PC-9 (cell line): ENCODE results near the gene AGAP3. TPM values are rescaled to one million over a fixed set of nuclear protein-coding genes. Genes with fewer than 3 reads are reported as not detected.

Experiments used
- BruUV-seq: library from RNA; stranded (reverse); fragments of 400-500 nt; replicated peaks from 2 replicates; lab custom pipeline; 2021; lab: Mats Ljungman, UMichigan
- CTCF ChIA-PET: fragments of 300-600 bp; sonication (Branson Sonifier 250); formaldehyde crosslinking; loops from one replicate; lab custom pipeline; 2022; ENCODE audit warnings: antibody characterized with exemption; lab: Charles Lee
- POLR2A ChIA-PET: fragments of 300-600 bp; sonication (Branson Sonifier 250); formaldehyde crosslinking; loops from one replicate; lab custom pipeline; 2022; ENCODE audit warnings: antibody characterized with exemption; ENCODE audit not compliant: unreplicated experiment; lab: Charles Lee
- DNase-seq, 2 experiments: peaks; one replicate each; pipeline versions ENCODE4 v3.0.0 to v3.0.0-alpha.2; 2015 to 2022; ENCODE audit warnings: mixed read lengths in 1 of 2
- H2AFZ ChIP-seq: fragments of 200-600 bp; sonication (generic); 2 replicates; pipeline ENCODE4 v1.8.1; 2017; ENCODE audit warnings: antibody characterized with exemption
- H3F3A ChIP-seq: fragments of 200-600 bp; sonication (generic); 2 replicates; pipeline ENCODE4 v1.8.1; 2017; ENCODE audit warnings: antibody characterized with exemption, mild to moderate bottlenecking, low read depth; ENCODE audit not compliant: insufficient read depth
- H3K27ac ChIP-seq: fragments of 200-600 bp; sonication (generic); 2 replicates; pipeline ENCODE4 v1.6.1; 2016; ENCODE audit warnings: mixed run types
- H3K27me3 ChIP-seq: fragments of 200-600 bp; sonication (generic); 2 replicates; pipeline ENCODE4 v1.6.1; 2016; ENCODE audit warnings: low read depth, mixed run types; ENCODE audit not compliant: insufficient read depth
- H3K36me3 ChIP-seq: fragments of 200-600 bp; sonication (generic); 2 replicates; pipeline ENCODE4 v1.6.1; 2016; ENCODE audit warnings: low read depth, mixed run types
- H3K4me1 ChIP-seq: fragments of 200-600 bp; sonication (generic); replicated peaks from 2 replicates; pipeline ENCODE4 v1.6.1; 2016; ENCODE audit warnings: mixed run types; ENCODE audit not compliant: insufficient read depth
- H3K4me2 ChIP-seq: fragments of 200-600 bp; sonication (generic); 2 replicates; pipeline ENCODE4 v1.6.1; 2017; ENCODE audit warnings: mixed run types
- H3K4me3 ChIP-seq: fragments of 200-600 bp; sonication (generic); 2 replicates; pipeline ENCODE4 v1.6.1; 2016; ENCODE audit warnings: mixed run types
- H3K79me2 ChIP-seq: fragments of 200-600 bp; sonication (generic); 2 replicates; pipeline ENCODE4 v1.6.1; 2017; ENCODE audit warnings: low read depth, mixed run types
- H3K9me2 ChIP-seq: fragments of 200-600 bp; sonication (generic); 2 replicates; pipeline ENCODE4 v1.8.1; 2017; ENCODE audit warnings: mild to moderate bottlenecking; ENCODE audit not compliant: insufficient read depth
- H3K9me3 ChIP-seq: fragments of 200-600 bp; sonication (generic); 2 replicates; pipeline ENCODE4 v1.8.1; 2016; ENCODE audit warnings: low read depth; ENCODE audit not compliant: insufficient read depth
- H4K20me1 ChIP-seq: fragments of 200-600 bp; sonication (generic); 2 replicates; pipeline ENCODE4 v1.8.1; 2017; ENCODE audit not compliant: insufficient read depth
- CTCF ChIP-seq: fragments of 200-600 bp; sonication (generic); conservative IDR thresholded peaks from 2 replicates; pipeline ENCODE4 v1.6.1; 2017; ENCODE audit warnings: mixed run types, antibody characterized with exemption, mild to moderate bottlenecking, moderate library complexity
- EZH2 ChIP-seq: fragments of 200-600 bp; sonication (generic); IDR thresholded peaks from 2 replicates; pipeline ENCODE4 v1.8.0; 2017; ENCODE audit warnings: antibody characterized with exemption, low read depth
- intact Hi-C: fragments of 100-400 bp; cut with micrococcal nuclease; formaldehyde crosslinking; loops from one replicate; pipeline ENCODE4 v1.10.0; 2022; ENCODE audit not compliant: unreplicated experiment
- total RNA-seq: library from RNA; stranded (reverse); gene quantifications from 2 replicates; pipeline ENCODE4 v1.2.3, GENCODE V29; 2021

The AGAP3 gene
- total RNA-seq, 1 experiment from 2014 or later = 103 TPM

- Histone ChIP-seq H2AFZ (no peak overlapping the region), H3K4me3 (no peak overlapping the region), H3F3A (no peaks in the 10 kb centered on the region), H4K20me1 (no peaks in the 10 kb centered on the region), H3K36me3 (no peaks in the 10 kb centered on the region), H3K79me2 (no peaks in the 10 kb centered on the region), H3K9me2 (no peaks in the 10 kb centered on the region), H3K27me3 (peaks cover 68% of the 10 kb centered on the region), H3K27ac (no peak overlapping the region), H3K9me3 (no peaks in the 10 kb centered on the region), H3K4me2 (no peak overlapping the region), H3K4me1 (no peaks in the 10 kb centered on the region)
- no peak for DNase-seq
- ChIA-PET POLR2A (no interaction called here), CTCF (interaction anchor here (0.6 kb wide), 1 partner anchor 267 kb away, joined by 5 read pairs; no protein-coding TSS in a partner anchor)
- TF ChIP-seq CTCF = no peak
- no peak for TF ChIP-seq EZH2
- intact Hi-C loops = no loop called here
- BruUV-seq = no TSS peak
Observed at GRCh38 chr7:151168787-151169162, 82.5 kb downstream of the AGAP3 start.

GRCh38 chr7:151172273-151173141 is 86.2 kb downstream of the AGAP3 start:
- TF ChIP-seq EZH2 = no peak
- TF ChIP-seq CTCF = peak; percentile 100
- Histone ChIP-seq H2AFZ (no peak overlapping the region), H3K27ac (no peak overlapping the region), H4K20me1 (no peaks in the 10 kb centered on the region; the same call in 1 of the 2 replicates), H3K27me3 (peaks cover 61% of the 10 kb centered on the region), H3K36me3 (no peaks in the 10 kb centered on the region), H3K9me3 (no peaks in the 10 kb centered on the region), H3F3A (no peaks in the 10 kb centered on the region), H3K4me2 (no peak overlapping the region), H3K9me2 (no peaks in the 10 kb centered on the region), H3K4me3 (no peak overlapping the region), H3K4me1 (no peaks in the 10 kb centered on the region), H3K79me2 (no peaks in the 10 kb centered on the region)
- no TSS peak for BruUV-seq
- ChIA-PET CTCF (no interaction called here), POLR2A (no interaction called here)
- peak; percentile 46 to 82 for DNase-seq
- intact Hi-C loops = loop anchor here (1.0 to 10.0 kb wide), 10 partner anchors 48 to 888 kb away; partner anchors contain the start of gene ABCB8

- H4K20me1 ChIP-seq = no peaks in the 10 kb centered on the region; the same call in 1 of the 2 replicates
- ChIA-PET POLR2A (no interaction called here), CTCF (no interaction called here)
- BruUV-seq = no TSS peak
- H3K36me3 ChIP-seq = no peaks in the 10 kb centered on the region
- peaks cover 67% of the 10 kb centered on the region for H3K27me3 ChIP-seq
- no peak for DNase-seq
- no peak overlapping the region for H3K4me2 ChIP-seq
- no peaks in the 10 kb centered on the region for H3K79me2 ChIP-seq
- no peaks in the 10 kb centered on the region for H3K9me3 ChIP-seq
- H3K4me1 ChIP-seq = no peaks in the 10 kb centered on the region
- no peaks in the 10 kb centered on the region for H3F3A ChIP-seq
- H2AFZ ChIP-seq = no peak overlapping the region
- H3K9me2 ChIP-seq = no peaks in the 10 kb centered on the region
- intact Hi-C loops = loop anchor here (2.0 to 10.0 kb wide), 6 partner anchors 69 to 889 kb away; partner anchors contain the start of gene ABCB8
- no peak overlapping the region for H3K4me3 ChIP-seq
- no peak for TF ChIP-seq CTCF
- no peak overlapping the region for H3K27ac ChIP-seq
Observed at GRCh38 chr7:151173386-151174245, 87.3 kb downstream of the AGAP3 start.
